Measurements from ENCODE around the gene DCLK2.

The DCLK2 gene

GRCh38 chr4:150106886-150107285 lies 28.6 kb downstream of the DCLK2 start:
- TF ChIP-seq LEF1 (IDR thresholded peaks at IDR 0.05; ENCODE audit: borderline replicate concordance) (no peak), FOXM1 (IDR thresholded peaks at IDR 0.05; ENCODE audit: borderline replicate concordance) (no peak), CTBP1 (IDR thresholded peaks at IDR 0.05; ENCODE audit: borderline replicate concordance) (no peak), L3MBTL2 (conservative IDR thresholded peaks at IDR 0.05) (no peak), BHLHE40 (IDR thresholded peaks at IDR 0.05; ENCODE audit: borderline replicate concordance) (no peak), SP1 (IDR thresholded peaks at IDR 0.05) (no peak), SUZ12 (IDR thresholded peaks at IDR 0.05) (no peak), PKNOX1 (IDR thresholded peaks at IDR 0.05) (no peak), ELF4 (IDR thresholded peaks at IDR 0.05) (no peak), FOXA1 (IDR thresholded peaks at IDR 0.05) (no peak), TARDBP (IDR thresholded peaks at IDR 0.05) (no peak), HDGF (IDR thresholded peaks at IDR 0.05; ENCODE audit: borderline replicate concordance) (no peak), ZNF384 (IDR thresholded peaks at IDR 0.05) (no peak), FOXK2 (IDR thresholded peaks at IDR 0.05) (no peak), NFRKB (IDR thresholded peaks at IDR 0.05) (no peak), ARNT (IDR thresholded peaks at IDR 0.05) (no peak)
- POLR2A ChIA-PET, result no interaction called here
- CTCF ChIA-PET, result interaction anchor here (0.9 kb wide), 1 partner anchor 136 kb away, joined by 3 read pairs; no protein-coding TSS in a partner anchor
- no peak for DNase-seq (ENCODE audit: extremely low spot score)

GRCh38 chr4:150108691-150109090 lies 30.4 kb downstream of the DCLK2 start:
- CTCF ChIA-PET, result no interaction called here
- no peak for TF ChIP-seq SUZ12 (IDR thresholded peaks at IDR 0.05)
- no peak for TF ChIP-seq FOXK2 (IDR thresholded peaks at IDR 0.05)
- TF ChIP-seq FOXA1 (IDR thresholded peaks at IDR 0.05), result no peak
- no peak for TF ChIP-seq FOXM1 (IDR thresholded peaks at IDR 0.05; ENCODE audit: borderline replicate concordance)
- TF ChIP-seq SP1 (IDR thresholded peaks at IDR 0.05), result no peak
- TF ChIP-seq HDGF (IDR thresholded peaks at IDR 0.05; ENCODE audit: borderline replicate concordance), result no peak
- TF ChIP-seq ELF4 (IDR thresholded peaks at IDR 0.05), result no peak
- no peak for DNase-seq (ENCODE audit: extremely low spot score)
- POLR2A ChIA-PET, result no interaction called here

DNA sequence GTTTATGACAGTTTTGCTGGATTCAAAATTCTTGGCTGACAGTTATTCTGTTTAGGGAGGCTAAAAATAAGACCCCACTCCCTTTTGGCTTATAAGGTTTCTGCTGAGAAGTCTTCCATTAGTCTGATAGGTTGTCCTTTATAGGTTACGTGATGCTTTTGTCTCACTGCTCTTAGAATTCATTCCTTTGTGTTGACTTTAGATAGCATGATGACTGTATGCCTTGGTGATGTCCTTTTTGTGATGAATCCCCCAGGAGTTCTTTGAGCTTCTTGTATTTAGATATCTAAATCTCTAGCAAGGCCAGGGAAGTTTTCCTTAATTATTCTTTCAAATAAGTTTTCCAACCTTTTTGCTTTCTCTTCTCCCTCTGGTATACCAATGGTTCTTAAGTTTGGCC lies 36.4 kb downstream of the DCLK2 start:
- CTCF ChIA-PET, result no interaction called here
- no peak for TF ChIP-seq HDGF (IDR thresholded peaks at IDR 0.05; ENCODE audit: borderline replicate concordance)
- TF ChIP-seq PKNOX1 (IDR thresholded peaks at IDR 0.05), result no peak
- no peak for TF ChIP-seq SP1 (IDR thresholded peaks at IDR 0.05)
- no peak for TF ChIP-seq CTBP1 (IDR thresholded peaks at IDR 0.05; ENCODE audit: borderline replicate concordance)
- TF ChIP-seq SUZ12 (IDR thresholded peaks at IDR 0.05), result no peak
- TF ChIP-seq ARNT (IDR thresholded peaks at IDR 0.05), result no peak
- no peak for TF ChIP-seq ELF4 (IDR thresholded peaks at IDR 0.05)
- TF ChIP-seq NFRKB (IDR thresholded peaks at IDR 0.05), result no peak
- no peak for TF ChIP-seq TARDBP (IDR thresholded peaks at IDR 0.05)
- TF ChIP-seq ZNF384 (IDR thresholded peaks at IDR 0.05), result no peak
- no peak for TF ChIP-seq BHLHE40 (IDR thresholded peaks at IDR 0.05; ENCODE audit: borderline replicate concordance)
- no peak for TF ChIP-seq FOXK2 (IDR thresholded peaks at IDR 0.05)
- no peak for TF ChIP-seq LEF1 (IDR thresholded peaks at IDR 0.05; ENCODE audit: borderline replicate concordance)
- POLR2A ChIA-PET, result no interaction called here
- no peak for DNase-seq (ENCODE audit: extremely low spot score)

DNA sequence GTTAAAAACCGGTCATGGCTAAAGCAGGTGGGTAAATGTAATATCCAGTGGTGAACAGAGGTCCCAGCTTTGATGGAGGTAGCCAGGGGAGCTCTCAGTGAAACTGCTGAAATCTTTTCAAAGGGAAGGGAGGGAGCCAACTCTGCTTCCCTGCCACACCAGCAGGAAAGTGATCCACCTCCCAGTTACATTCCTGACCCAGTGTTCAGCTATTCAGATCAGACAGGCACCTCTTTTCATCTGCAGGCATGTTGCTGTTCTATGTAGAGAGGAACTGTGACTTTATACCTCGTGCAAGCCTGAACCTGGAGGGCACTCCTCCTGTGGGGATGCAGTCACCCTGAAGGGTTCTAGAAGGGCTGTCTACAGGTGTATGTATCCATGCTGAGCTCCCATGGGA lies 37.6 kb downstream of the DCLK2 start:
- TF ChIP-seq HDGF (IDR thresholded peaks at IDR 0.05; ENCODE audit: borderline replicate concordance) (no peak), ZNF384 (IDR thresholded peaks at IDR 0.05) (no peak), CTBP1 (IDR thresholded peaks at IDR 0.05; ENCODE audit: borderline replicate concordance) (no peak), TARDBP (IDR thresholded peaks at IDR 0.05) (no peak), SUZ12 (IDR thresholded peaks at IDR 0.05) (no peak), FOXK2 (IDR thresholded peaks at IDR 0.05) (no peak), FOXA1 (IDR thresholded peaks at IDR 0.05) (no peak), SP1 (IDR thresholded peaks at IDR 0.05) (no peak), PKNOX1 (IDR thresholded peaks at IDR 0.05) (no peak), LEF1 (IDR thresholded peaks at IDR 0.05; ENCODE audit: borderline replicate concordance) (no peak), ARNT (IDR thresholded peaks at IDR 0.05) (no peak), ELF4 (IDR thresholded peaks at IDR 0.05) (no peak)
- POLR2A ChIA-PET, result no interaction called here
- no peak for DNase-seq (ENCODE audit: extremely low spot score)
- CTCF ChIA-PET, result no interaction called here

DNA sequence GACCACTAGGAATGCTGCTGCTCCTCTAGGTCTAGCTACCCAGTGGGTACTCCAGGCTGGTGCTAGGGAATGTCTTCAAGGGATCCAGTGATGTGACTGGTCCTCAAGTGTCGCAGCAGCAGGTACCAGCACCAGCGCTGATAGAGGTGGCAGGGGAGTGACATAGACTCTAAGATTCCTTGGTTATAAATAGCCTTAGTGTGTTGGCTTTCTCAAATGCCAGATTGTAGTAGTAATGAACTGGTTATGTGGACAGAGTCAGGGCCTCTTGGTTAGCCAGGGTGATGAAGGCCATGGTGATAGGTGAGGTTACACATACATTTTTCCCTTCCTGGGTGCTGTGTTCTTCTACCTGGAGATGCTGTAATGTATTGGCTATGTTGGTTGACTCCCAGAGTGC lies 38.3 kb downstream of the DCLK2 start:
- no peak for DNase-seq (ENCODE audit: extremely low spot score)
- TF ChIP-seq PKNOX1 (IDR thresholded peaks at IDR 0.05) (no peak), ELF4 (IDR thresholded peaks at IDR 0.05) (no peak), SUZ12 (IDR thresholded peaks at IDR 0.05) (no peak), ARNT (IDR thresholded peaks at IDR 0.05) (no peak), LEF1 (IDR thresholded peaks at IDR 0.05; ENCODE audit: borderline replicate concordance) (no peak), ZNF384 (IDR thresholded peaks at IDR 0.05) (no peak), HDGF (IDR thresholded peaks at IDR 0.05; ENCODE audit: borderline replicate concordance) (no peak), CTBP1 (IDR thresholded peaks at IDR 0.05; ENCODE audit: borderline replicate concordance) (no peak), FOXK2 (IDR thresholded peaks at IDR 0.05) (no peak), L3MBTL2 (conservative IDR thresholded peaks at IDR 0.05) (no peak), SP1 (IDR thresholded peaks at IDR 0.05) (no peak), NFRKB (IDR thresholded peaks at IDR 0.05) (no peak), BHLHE40 (IDR thresholded peaks at IDR 0.05; ENCODE audit: borderline replicate concordance) (no peak), FOXA1 (IDR thresholded peaks at IDR 0.05) (no peak)
- ChIA-PET POLR2A (no interaction called here), CTCF (no interaction called here)

DNA sequence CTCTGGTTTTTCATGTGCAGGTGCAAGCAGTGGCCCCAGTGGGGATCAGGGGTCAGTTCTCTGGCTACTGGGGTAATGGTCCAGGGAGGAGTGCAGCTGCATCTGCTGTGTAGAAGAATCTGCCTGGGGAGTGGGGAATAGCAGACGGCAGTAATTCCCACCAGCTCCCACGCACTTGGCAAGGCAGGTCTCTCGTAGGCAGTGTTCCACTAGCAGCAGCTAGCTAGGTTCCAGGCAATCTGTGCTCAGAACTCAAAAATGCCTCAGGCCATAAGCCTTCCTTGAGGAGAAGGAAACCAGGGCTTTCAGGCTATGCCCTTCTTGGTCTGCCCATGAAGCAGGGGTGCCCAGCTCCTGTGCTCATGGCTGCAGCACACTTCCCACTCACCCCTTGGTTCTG lies 38.8 kb downstream of the DCLK2 start:
- CTCF ChIA-PET, result no interaction called here
- no peak for TF ChIP-seq L3MBTL2 (conservative IDR thresholded peaks at IDR 0.05)
- TF ChIP-seq LEF1 (IDR thresholded peaks at IDR 0.05; ENCODE audit: borderline replicate concordance), result no peak
- DNase-seq (ENCODE audit: extremely low spot score), result no peak
- POLR2A ChIA-PET, result no interaction called here

Data from HEK293T (cell line).